ENCODE measurements around the gene TAF5L. TPM values are rescaled to one million over a fixed set of nuclear protein-coding genes. Genes with fewer than 3 reads are reported as not detected.

Gene TAF5L
- total and polyA plus RNA-seq, 2 of the 13 experiments (the other 11 are each of a cell fraction or from before 2014, with no cell fraction given) = 10.8 to 18.2 TPM

GRCh38 chr1:229625915-229626831 is at the start of gene TAF5L, which contains the start of gene URB2 (continued):
- TF ChIP-seq, protein P1, sequence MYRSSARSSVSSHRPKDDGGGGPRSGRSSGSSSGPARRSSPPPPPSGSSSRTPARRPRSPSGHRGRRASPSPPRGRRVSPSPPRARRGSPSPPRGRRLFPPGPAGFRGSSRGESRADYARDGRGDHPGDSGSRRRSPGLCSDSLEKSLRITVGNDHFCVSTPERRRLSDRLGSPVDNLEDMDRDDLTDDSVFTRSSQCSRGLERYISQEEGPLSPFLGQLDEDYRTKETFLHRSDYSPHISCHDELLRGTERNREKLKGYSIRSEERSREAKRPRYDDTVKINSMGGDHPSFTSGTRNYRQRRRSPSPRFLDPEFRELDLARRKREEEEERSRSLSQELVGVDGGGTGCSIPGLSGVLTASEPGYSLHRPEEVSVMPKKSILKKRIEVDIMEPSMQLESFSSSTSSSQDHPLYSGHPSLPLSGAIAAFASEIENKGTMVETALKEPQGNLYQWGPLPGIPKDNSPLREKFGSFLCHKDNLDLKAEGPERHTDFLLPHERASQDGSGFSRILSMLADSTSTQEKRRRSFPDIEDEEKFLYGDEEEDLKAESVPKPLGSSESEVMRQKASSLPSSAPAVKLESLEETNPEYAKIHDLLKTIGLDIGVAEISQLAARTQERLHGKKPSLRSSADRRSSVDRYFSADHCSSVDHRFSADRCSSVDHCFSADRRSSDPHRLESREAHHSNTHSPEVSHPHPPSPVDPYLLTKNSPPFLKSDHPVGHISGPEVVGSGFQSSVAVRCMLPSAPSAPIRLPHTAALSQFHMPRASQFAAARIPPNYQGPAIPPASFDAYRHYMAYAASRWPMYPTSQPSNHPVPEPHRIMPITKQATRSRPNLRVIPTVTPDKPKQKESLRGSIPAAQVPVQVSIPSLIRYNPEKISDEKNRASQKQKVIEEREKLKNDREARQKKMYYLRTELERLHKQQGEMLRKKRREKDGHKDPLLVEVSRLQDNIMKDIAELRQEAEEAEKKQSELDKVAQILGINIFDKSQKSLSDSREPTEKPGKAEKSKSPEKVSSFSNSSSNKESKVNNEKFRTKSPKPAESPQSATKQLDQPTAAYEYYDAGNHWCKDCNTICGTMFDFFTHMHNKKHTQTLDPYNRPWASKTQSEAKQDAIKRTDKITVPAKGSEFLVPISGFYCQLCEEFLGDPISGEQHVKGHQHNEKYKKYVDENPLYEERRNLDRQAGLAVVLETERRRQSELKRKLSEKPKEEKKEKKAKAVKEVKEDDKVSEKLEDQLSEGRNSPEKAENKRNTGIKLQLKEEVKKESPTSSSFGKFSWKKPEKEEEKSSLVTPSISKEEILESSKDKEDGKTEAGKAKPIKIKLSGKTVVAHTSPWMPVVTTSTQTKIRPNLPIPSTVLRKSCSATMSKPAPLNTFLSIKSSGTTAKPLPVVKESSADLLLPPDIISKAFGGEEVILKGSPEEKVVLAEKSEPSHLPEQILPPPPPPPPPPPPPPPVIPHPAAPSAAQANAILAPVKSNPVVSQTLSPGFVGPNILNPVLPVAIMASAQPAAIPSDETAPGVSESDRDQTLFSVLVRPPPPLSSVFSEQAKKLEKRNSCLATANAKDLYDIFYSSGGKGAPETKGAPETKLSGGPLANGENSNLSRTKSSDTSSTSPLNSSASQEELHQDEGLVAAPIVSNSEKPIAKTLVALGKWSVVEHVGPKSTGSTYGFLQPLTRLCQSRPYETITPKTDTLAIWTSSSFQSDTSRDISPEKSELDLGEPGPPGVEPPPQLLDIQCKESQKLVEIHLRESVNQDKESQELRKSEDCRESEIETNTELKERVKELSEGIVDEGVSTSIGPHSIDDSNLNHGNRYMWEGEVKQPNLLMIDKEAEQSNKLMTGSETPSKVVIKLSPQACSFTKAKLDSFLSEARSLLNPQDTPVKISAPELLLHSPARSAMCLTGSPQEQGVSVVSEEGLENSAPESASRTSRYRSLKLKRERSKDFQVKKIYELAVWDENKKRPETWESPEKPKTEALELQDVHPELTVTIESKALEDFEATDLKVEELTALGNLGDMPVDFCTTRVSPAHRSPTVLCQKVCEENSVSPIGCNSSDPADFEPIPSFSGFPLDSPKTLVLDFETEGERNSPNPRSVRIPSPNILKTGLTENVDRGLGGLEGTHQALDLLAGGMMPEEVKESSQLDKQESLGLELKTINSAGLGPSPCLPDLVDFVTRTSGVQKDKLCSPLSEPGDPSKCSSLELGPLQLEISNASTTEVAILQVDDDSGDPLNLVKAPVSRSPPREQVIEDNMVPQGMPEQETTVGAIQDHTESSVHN (CRISPR knock-in tag; IDR thresholded peaks at IDR 0.05) = no peak
- TF ChIP-seq, protein P2, sequence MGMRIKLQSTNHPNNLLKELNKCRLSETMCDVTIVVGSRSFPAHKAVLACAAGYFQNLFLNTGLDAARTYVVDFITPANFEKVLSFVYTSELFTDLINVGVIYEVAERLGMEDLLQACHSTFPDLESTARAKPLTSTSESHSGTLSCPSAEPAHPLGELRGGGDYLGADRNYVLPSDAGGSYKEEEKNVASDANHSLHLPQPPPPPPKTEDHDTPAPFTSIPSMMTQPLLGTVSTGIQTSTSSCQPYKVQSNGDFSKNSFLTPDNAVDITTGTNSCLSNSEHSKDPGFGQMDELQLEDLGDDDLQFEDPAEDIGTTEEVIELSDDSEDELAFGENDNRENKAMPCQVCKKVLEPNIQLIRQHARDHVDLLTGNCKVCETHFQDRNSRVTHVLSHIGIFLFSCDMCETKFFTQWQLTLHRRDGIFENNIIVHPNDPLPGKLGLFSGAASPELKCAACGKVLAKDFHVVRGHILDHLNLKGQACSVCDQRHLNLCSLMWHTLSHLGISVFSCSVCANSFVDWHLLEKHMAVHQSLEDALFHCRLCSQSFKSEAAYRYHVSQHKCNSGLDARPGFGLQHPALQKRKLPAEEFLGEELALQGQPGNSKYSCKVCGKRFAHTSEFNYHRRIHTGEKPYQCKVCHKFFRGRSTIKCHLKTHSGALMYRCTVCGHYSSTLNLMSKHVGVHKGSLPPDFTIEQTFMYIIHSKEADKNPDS (CRISPR knock-in tag; IDR thresholded peaks at IDR 0.05) = no peak
- no peak for TF ChIP-seq ZNF3 (CRISPR knock-in tag; IDR thresholded peaks at IDR 0.05)
- no peak for TF ChIP-seq DPF2 (CRISPR knock-in tag; IDR thresholded peaks at IDR 0.05; ENCODE audit: borderline replicate concordance, low read depth)
- TF ChIP-seq TCF12 (IDR thresholded peaks at IDR 0.05) = no peak
- peak; percentile 77 for TF ChIP-seq TCF12 (CRISPR knock-in tag; IDR thresholded peaks at IDR 0.05)
- TF ChIP-seq ZNF839 (CRISPR knock-in tag; IDR thresholded peaks at IDR 0.05; ENCODE audit: borderline replicate concordance) = 0 out of 2 replicates have a peak, but pooled peaks have one; percentile 32
- peak; percentile 88 for TF ChIP-seq HNRNPLL (IDR thresholded peaks at IDR 0.05; ENCODE audit: low read depth, low read length, poor library complexity, severe bottlenecking)
- TF ChIP-seq RBFOX2 (IDR thresholded peaks at IDR 0.05; ENCODE audit: low read depth, low read length) = peak; percentile 84
- TF ChIP-seq YEATS2 (CRISPR knock-in tag; IDR thresholded peaks at IDR 0.05; ENCODE audit: borderline replicate concordance) = no peak
- no peak for TF ChIP-seq ZNF205 (CRISPR knock-in tag; IDR thresholded peaks at IDR 0.05)
- TF ChIP-seq ZNF790 (CRISPR knock-in tag; IDR thresholded peaks at IDR 0.05; ENCODE audit: borderline replicate concordance) = no peak
- TF ChIP-seq NFKB2 (CRISPR knock-in tag; IDR thresholded peaks at IDR 0.05; ENCODE audit: borderline replicate concordance) = peak; percentile 24; the same call in 1 of the 2 replicates
- no peak for TF ChIP-seq ZNF446 (CRISPR knock-in tag; IDR thresholded peaks at IDR 0.05)
- no peak for TF ChIP-seq PAF1 (CRISPR knock-in tag; IDR thresholded peaks at IDR 0.05)
